Spinal cord (tissue), 10 donors: ENCODE measurements around the gene RBBP5. TPM values are rescaled to one million over a fixed set of nuclear protein-coding genes. Genes with fewer than 3 reads are reported as not detected.
A peak's percentile ranks its signal among the peaks of the same experiment; 100 is the strongest.

Experiments used
- DNase-seq, 6 donors: peaks; one replicate each; pipeline versions ENCODE4 v3.0.0 to v3.0.0-alpha.2; 2013 to 2015; ENCODE audit warnings: low spot score in 6 of 6, low read depth in 4 of 6
- H3K27ac ChIP-seq: one replicate; pipeline ENCODE4 v1.5.1; 2013; ENCODE audit warnings: low read depth, low read length, control low read depth
- H3K27me3 ChIP-seq: one replicate; pipeline ENCODE4 v1.6.1; 2013; ENCODE audit warnings: low read length; ENCODE audit not compliant: control insufficient read depth, insufficient read depth
- H3K36me3 ChIP-seq: one replicate; pipeline ENCODE4 v1.6.1; 2013; ENCODE audit warnings: low read length; ENCODE audit not compliant: control insufficient read depth, insufficient read depth
- H3K4me1 ChIP-seq: one replicate; pipeline ENCODE4 v1.6.1; 2013; ENCODE audit warnings: low read length; ENCODE audit not compliant: control insufficient read depth, insufficient read depth
- H3K4me3 ChIP-seq: one replicate; pipeline ENCODE4 v1.5.1; 2013; ENCODE audit warnings: low read depth, low read length, control low read depth
- H3K9me3 ChIP-seq: one replicate; pipeline ENCODE4 v1.6.1; 2013; ENCODE audit warnings: low read length; ENCODE audit not compliant: control insufficient read depth, insufficient read depth
- WGBS: methylation state at CpG from one replicate; pipeline ENCODE4 v1.1.5; 2013; ENCODE audit warnings: missing lambda C conversion rate; ENCODE audit not compliant: insufficient coverage; 5-methylcytosine and 5-hydroxymethylcytosine counted together
- polyA plus RNA-seq, 2 donors: library from polyadenylated mRNA; unstranded; fragments of 120-200 nt; gene quantifications; one replicate each; pipeline ENCODE4 v1.2.1, GENCODE V29; 2013; ENCODE audit not compliant: insufficient read length in 2 of 2
- total RNA-seq, 2 donors: library from RNA; depleted of rRNA in 1 of 2; stranded (reverse); fragments of 120-200 nt in 1 of 2; fragments of >200 nt in 1 of 2; gene quantifications; one replicate each; pipeline versions ENCODE4 v1.2.3 to v1.2.4, GENCODE V29; 2013 to 2014
- donor health status: healthy.

The RBBP5 gene
- total and polyA plus RNA-seq, 4 donors, result 12.6 to 19.2 (median 14.8) TPM

GRCh38 chr1:205152505-205152904 is 30.7 kb upstream of the RBBP5 start:
- Histone ChIP-seq H3K27me3 (no peaks in the 10 kb centered on the region), H3K4me1 (no peaks in the 10 kb centered on the region), H3K27ac (no peak overlapping the region), H3K4me3 (no peak overlapping the region), H3K36me3 (peaks cover 41% of the 10 kb centered on the region), H3K9me3 (peaks cover 9% of the 10 kb centered on the region)
- 100% methylated on average over 2 of the region's 4 CpGs for WGBS
- no peak for DNase-seq

DNA sequence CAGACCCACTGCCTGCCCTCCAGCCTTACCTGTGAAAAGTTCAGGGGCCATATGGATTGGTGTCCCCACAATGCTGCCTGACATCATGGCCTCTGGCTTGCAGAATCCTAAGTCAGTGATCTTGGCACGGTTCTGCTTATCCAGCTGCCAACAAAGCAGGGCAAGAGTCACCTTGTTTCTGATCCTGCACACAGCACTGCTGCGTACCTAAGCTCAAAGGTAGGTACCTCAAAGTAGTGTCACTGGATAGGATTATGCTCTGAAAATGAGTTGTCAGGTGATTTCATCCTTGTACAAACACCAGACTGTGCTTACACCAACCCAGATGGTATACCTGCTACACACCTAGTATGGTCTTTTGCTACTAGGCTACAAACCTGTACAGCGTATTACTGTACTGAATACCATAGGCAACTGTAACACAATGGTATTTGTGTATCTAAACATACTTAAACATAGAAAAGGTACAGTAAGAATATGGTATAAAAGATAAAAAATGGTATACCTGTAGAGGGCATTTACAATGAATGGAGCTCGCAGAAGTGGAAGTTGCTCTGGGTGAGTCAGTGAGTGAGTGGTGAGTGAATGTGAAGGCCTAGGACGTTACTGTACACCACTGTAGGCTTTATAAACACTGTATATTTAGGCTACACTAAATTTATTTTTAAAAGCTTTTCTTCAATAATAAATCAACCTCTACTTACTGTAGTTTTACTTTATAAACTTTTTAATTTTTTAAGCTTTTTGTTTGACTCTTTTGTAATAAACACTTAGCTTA is 29.1 kb upstream of the RBBP5 start:
- Histone ChIP-seq H3K4me1 (no peaks in the 10 kb centered on the region), H3K36me3 (peaks cover 36% of the 10 kb centered on the region), H3K27me3 (no peaks in the 10 kb centered on the region), H3K9me3 (peaks cover 3% of the 10 kb centered on the region), H3K27ac (no peak overlapping the region), H3K4me3 (no peak overlapping the region)
- 100% methylated on average over 1 of the region's 5 CpGs for WGBS
- no peak for DNase-seq

GRCh38 chr1:205147191-205147835 is 25.5 kb upstream of the RBBP5 start:
- Histone ChIP-seq H3K27ac (no peak overlapping the region), H3K27me3 (no peaks in the 10 kb centered on the region), H3K4me1 (no peaks in the 10 kb centered on the region), H3K4me3 (no peak overlapping the region), H3K36me3 (peaks cover 23% of the 10 kb centered on the region), H3K9me3 (no peaks in the 10 kb centered on the region)
- no peak for DNase-seq
- WGBS, result 79% methylated on average over 4 of the region's 6 CpGs

DNA sequence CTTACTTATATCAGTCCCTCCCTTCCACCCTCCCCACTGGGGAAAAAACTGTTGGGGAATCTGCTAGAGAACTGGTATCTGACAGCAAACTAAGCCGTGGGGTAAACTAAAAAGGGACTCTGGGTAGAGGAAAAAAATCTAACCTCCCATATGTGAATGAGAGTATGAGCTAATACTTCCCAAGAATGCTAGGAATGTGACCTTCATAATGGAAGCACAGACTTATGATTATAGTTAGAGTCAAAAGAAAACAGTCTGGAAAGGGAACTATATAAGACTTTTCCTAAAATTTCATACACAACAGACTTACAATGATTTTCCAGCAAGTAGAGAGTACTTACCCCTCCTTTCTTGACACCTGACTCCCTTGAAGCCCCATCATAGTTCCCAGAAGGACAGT is 23.0 kb upstream of the RBBP5 start:
- Histone ChIP-seq H3K27me3 (no peaks in the 10 kb centered on the region), H3K4me3 (no peak overlapping the region), H3K9me3 (no peaks in the 10 kb centered on the region), H3K4me1 (peaks cover 7% of the 10 kb centered on the region), H3K27ac (no peak overlapping the region), H3K36me3 (peaks cover 23% of the 10 kb centered on the region)
- no peak for DNase-seq
- no CpG with 5 or more reads among the region's 1 CpG for WGBS

- peaks cover 7% of the 10 kb centered on the region for H3K4me1 ChIP-seq
- no peaks in the 10 kb centered on the region for H3K27me3 ChIP-seq
- no peak overlapping the region for H3K27ac ChIP-seq
- H3K9me3 ChIP-seq, result no peaks in the 10 kb centered on the region
- no peak overlapping the region for H3K4me3 ChIP-seq
- 78% methylated on average over 1 of the region's 1 CpG for WGBS
- peaks cover 23% of the 10 kb centered on the region for H3K36me3 ChIP-seq
- no peak for DNase-seq
Observed at GRCh38 chr1:205144046-205144720, 22.4 kb upstream of the RBBP5 start.

GRCh38 chr1:205142102-205142469 is 20.3 kb upstream of the RBBP5 start:
- Histone ChIP-seq H3K36me3 (peaks cover 9% of the 10 kb centered on the region), H3K9me3 (no peaks in the 10 kb centered on the region), H3K27ac (no peak overlapping the region), H3K27me3 (no peaks in the 10 kb centered on the region), H3K4me1 (peaks cover 7% of the 10 kb centered on the region), H3K4me3 (no peak overlapping the region)
- no CpG with 5 or more reads among the region's 2 CpGs for WGBS
- DNase-seq, result no peak

GRCh38 chr1:205141236-205142101 is 19.7 kb upstream of the RBBP5 start:
- no peak overlapping the region for H3K27ac ChIP-seq

GRCh38 chr1:205140113-205140512 is 18.3 kb upstream of the RBBP5 start:
- WGBS, result 84% methylated on average over 4 of the region's 4 CpGs

More at GRCh38 chr1:205141236-205142101, 19.7 kb upstream of the RBBP5 start:
- DNase-seq, result peak; percentile 54 to 95 (median 66)
- 18% methylated on average over 8 of the region's 12 CpGs for WGBS
- H3K27me3 ChIP-seq, result no peaks in the 10 kb centered on the region
- H3K4me1 ChIP-seq, result peaks cover 7% of the 10 kb centered on the region
- no peak overlapping the region for H3K4me3 ChIP-seq
- H3K36me3 ChIP-seq, result peaks cover 4% of the 10 kb centered on the region
- H3K9me3 ChIP-seq, result no peaks in the 10 kb centered on the region

GRCh38 chr1:205137901-205138300 is 16.1 kb upstream of the RBBP5 start:
- no peak overlapping the region for H3K4me3 ChIP-seq
- H3K27me3 ChIP-seq, result no peaks in the 10 kb centered on the region
- DNase-seq, result no peak
- 78% methylated on average over 3 of the region's 3 CpGs for WGBS
- H3K9me3 ChIP-seq, result no peaks in the 10 kb centered on the region
- H3K27ac ChIP-seq, result no peak overlapping the region
- no peaks in the 10 kb centered on the region for H3K36me3 ChIP-seq
- H3K4me1 ChIP-seq, result peaks cover 7% of the 10 kb centered on the region

More at GRCh38 chr1:205140113-205140512, 18.3 kb upstream of the RBBP5 start:
- H3K4me3 ChIP-seq, result no peak overlapping the region
- no peaks in the 10 kb centered on the region for H3K9me3 ChIP-seq
- no peak overlapping the region for H3K27ac ChIP-seq
- H3K27me3 ChIP-seq, result no peaks in the 10 kb centered on the region
- no peak for DNase-seq
- peaks cover 7% of the 10 kb centered on the region for H3K4me1 ChIP-seq
- no peaks in the 10 kb centered on the region for H3K36me3 ChIP-seq
